Activated naive CD4-positive, alpha-beta T cell treated with anti-CD3 and anti-CD28 coated beads, Interleukin-2, amount 50 U/mL, for 72 hours (primary cell): ENCODE measurements around the gene NIPAL1. TPM values are rescaled to one million over a fixed set of nuclear protein-coding genes. Genes with fewer than 3 reads are reported as not detected.

ENCODE experiments used
- ATAC-seq, 2 donors: fragments of 150-1000 bp; cut with Tn5 transposase; 2 replicates each; pipeline ENCODE4 v1.10.0; 2021; ENCODE audit warnings: mild to moderate bottlenecking in 2 of 2, moderate library complexity in 2 of 2
- DNase-seq, 2 donors: peaks; one replicate each; pipeline ENCODE4 v3.0.0; 2021 to 2022; ENCODE audit warnings: low spot score in 2 of 2
- H3K27ac Mint-ChIP-seq, 2 donors: one replicate each; pipeline ENCODE4 v1.8.0; 2022; ENCODE audit warnings: mild to moderate bottlenecking in 2 of 2, mixed read lengths in 2 of 2
- H3K36me3 Mint-ChIP-seq, 2 donors: one replicate each; pipeline ENCODE4 v1.8.0; 2022; ENCODE audit warnings: mixed read lengths in 2 of 2
- H3K9me3 Mint-ChIP-seq, 2 donors: one replicate each; pipeline ENCODE4 v1.8.0; 2022; ENCODE audit warnings: mixed read lengths in 2 of 2
- total RNA-seq, 2 donors: library from RNA; stranded (reverse); gene quantifications; one replicate each; pipeline ENCODE4 v1.2.3, GENCODE V29; 2022

NIPAL1 gene
- total RNA-seq, 2 donors from 2014 or later = 1.3 to 3.9 TPM

DNA sequence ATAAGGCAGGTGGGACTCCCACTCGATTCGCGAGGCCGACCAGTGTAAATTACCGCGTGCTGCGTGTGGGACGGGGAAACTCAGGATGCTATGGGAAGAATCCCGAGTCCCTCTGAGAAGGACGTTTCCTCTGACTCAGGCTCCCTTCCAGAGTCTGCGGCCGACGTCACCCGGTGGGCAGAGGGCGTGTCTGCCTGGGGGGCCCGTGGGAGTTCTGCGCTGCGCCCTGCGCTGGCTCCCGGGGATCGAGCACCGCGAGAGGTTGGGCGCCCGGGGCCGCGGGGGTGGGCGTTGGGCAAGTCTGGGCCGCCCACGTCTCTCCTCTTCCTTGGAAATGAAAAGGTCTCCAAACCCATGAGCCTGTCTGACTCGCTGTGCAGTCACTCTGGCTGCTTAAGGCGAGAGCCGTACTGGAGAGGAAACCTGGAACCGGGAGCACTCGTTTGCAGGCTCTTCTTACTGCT is 568 bp downstream of the NIPAL1 start:
- peaks cover 1 to 3% of the 10 kb centered on the region in 2 donors for H3K36me3 Mint-ChIP-seq
- DNase-seq (peak; percentile 25 to 66), ATAC-seq (peak; percentile 51 to 57)
- H3K27ac Mint-ChIP-seq = peak overlapping the region in 1 of 2 donors; percentile 50
- H3K9me3 Mint-ChIP-seq = no peaks in the 10 kb centered on the region

DNA sequence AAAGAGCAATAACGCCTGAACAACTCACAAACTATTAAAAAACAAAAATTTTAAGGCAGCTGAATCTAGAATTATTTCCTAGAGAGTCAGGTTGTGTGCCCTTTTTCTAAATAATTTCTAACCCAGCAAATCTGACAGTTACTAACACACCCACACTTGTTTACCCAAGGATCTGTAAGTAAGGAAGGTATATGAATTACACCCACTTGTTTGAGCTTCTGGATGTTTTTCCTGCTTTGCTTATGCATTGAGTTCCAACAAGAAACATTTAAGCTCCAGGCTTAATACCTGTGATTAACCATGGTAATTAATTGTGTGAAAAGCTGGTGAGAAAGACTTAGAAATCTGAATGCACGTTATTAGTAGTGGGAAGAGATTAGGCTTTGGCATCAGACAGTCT is 1.5 kb downstream of the NIPAL1 start:
- ATAC-seq = no peak
- H3K36me3 Mint-ChIP-seq = peaks cover 4 to 5% of the 10 kb centered on the region in 2 donors
- no peak for DNase-seq
- H3K9me3 Mint-ChIP-seq = no peaks in the 10 kb centered on the region
- no peak overlapping the region for H3K27ac Mint-ChIP-seq

GRCh38 chr4:48021100-48021499 is 4.5 kb downstream of the NIPAL1 start:
- ATAC-seq = peak; percentile 43 to 67
- Mint-ChIP-seq H3K27ac (no peak overlapping the region), H3K36me3 (peaks cover 5 to 12% of the 10 kb centered on the region in 2 donors), H3K9me3 (no peaks in the 10 kb centered on the region)
- no peak for DNase-seq

DNA sequence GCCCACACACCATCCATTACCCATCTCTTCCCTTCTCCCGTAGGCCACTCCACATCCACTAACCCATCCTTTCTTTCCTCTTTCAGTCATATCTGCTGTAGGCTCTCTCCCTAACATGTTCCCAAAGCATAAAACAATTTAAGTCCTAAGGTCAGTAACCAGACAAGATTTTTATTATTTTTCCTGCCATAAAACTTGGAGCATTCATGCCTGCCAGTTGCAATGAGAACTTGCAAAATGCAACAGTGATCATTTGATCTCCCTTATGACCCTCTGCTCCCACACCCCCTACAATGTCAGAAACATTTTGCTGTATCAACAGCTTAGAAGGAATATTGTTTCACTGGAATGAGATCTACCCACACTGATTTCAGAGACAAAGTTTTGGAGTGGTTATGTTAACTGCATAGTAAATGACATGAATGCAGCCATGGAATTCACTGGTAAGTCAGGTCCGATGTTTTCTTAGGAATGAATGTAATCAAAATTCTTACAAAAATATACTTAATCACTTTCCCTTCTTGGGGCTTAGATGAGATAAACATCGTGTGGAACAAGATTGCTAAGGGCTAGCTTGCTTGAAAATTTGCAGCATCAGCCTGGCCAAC is 5.7 kb downstream of the NIPAL1 start:
- Mint-ChIP-seq H3K27ac (no peak overlapping the region), H3K9me3 (no peaks in the 10 kb centered on the region), H3K36me3 (peaks cover 5 to 12% of the 10 kb centered on the region in 2 donors)
- ATAC-seq (no peak), DNase-seq (no peak)

GRCh38 chr4:48024522-48024921 is 8.0 kb downstream of the NIPAL1 start:
- Mint-ChIP-seq H3K36me3 (peaks cover 12 to 19% of the 10 kb centered on the region in 2 donors), H3K27ac (no peak overlapping the region), H3K9me3 (no peaks in the 10 kb centered on the region)
- no peak for DNase-seq
- no peak for ATAC-seq

- ATAC-seq (no peak), DNase-seq (no peak)
- no peak overlapping the region for H3K27ac Mint-ChIP-seq
- peaks cover 12 to 19% of the 10 kb centered on the region in 2 donors for H3K36me3 Mint-ChIP-seq
- H3K9me3 Mint-ChIP-seq = no peaks in the 10 kb centered on the region
Measured at GRCh38 chr4:48025005-48025404, 8.4 kb downstream of the NIPAL1 start.

DNA sequence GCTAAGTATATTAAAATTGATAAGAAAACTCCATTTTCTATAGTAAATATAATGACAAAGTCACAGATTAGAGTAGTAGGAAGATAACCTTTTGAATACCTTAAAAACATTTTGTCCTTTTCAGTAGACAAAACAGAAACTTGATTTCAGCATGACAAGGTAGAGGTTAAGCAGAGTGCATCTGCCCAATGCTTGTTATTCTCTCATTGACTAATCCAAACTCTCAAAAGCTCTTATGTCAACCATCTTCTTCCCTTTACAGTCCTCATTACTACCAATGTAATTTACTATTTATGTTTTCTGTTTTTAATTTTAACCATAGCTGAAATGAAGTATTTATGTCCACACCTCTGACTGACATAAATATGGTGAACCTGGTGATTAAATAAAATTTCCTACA is 11.1 kb downstream of the NIPAL1 start:
- peaks cover 8 to 14% of the 10 kb centered on the region in 2 donors for H3K36me3 Mint-ChIP-seq
- ATAC-seq = peak; percentile 72 to 96
- H3K27ac Mint-ChIP-seq = no peak overlapping the region
- no peak for DNase-seq
- H3K9me3 Mint-ChIP-seq = no peaks in the 10 kb centered on the region

- no peak for ATAC-seq
- no peak overlapping the region for H3K27ac Mint-ChIP-seq
- H3K36me3 Mint-ChIP-seq = peaks cover 8 to 15% of the 10 kb centered on the region in 2 donors
- no peaks in the 10 kb centered on the region for H3K9me3 Mint-ChIP-seq
- no peak for DNase-seq
Measured at GRCh38 chr4:48028696-48029095, 12.1 kb downstream of the NIPAL1 start.

GRCh38 chr4:48030470-48030869 is 13.9 kb downstream of the NIPAL1 start:
- ATAC-seq (no peak), DNase-seq (no peak)
- Mint-ChIP-seq H3K36me3 (peaks cover 0 to 32% of the 10 kb centered on the region in 2 donors), H3K27ac (no peak overlapping the region), H3K9me3 (peaks cover 0 to 3% of the 10 kb centered on the region in 2 donors)

DNA sequence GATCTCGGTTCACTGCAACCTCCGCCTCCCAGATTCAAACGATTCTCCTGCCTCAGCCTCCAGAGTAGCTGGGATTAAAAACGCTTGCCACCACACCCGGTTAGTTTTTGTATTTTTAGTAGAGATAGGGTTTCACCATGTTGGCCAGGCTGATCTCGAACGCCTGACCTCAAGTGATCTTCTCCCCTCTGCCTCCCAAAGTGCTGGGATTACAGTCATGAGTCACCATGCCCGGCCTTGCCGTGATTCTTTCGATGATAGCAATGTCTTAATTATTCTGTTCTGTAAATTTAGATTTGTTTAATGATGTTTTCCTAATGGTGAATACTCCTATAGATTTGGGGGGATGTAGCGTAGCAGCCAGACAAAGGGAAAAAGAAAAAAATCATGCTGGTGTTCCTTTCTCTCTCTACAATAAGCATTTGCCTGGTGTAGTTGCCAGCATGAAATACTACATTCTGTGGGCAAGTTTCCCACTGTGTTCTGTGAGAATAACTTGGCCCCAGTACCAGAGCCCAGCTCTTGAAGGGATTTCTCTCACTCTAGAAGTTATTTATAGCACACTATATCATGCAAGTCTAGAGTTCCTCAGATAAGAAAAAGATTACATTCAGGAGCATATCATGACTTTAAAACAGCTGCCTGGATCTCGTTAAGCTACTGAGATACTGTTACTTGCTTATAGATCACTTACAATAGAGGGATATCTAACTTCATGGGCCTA is 15.4 kb downstream of the NIPAL1 start:
- DNase-seq (no peak), ATAC-seq (no peak)
- H3K9me3 Mint-ChIP-seq = peaks cover 0 to 8% of the 10 kb centered on the region in 2 donors
- peaks cover 0 to 47% of the 10 kb centered on the region in 2 donors for H3K36me3 Mint-ChIP-seq
- H3K27ac Mint-ChIP-seq = no peak overlapping the region

- DNase-seq = no peak
- no peak for ATAC-seq
- H3K36me3 Mint-ChIP-seq = peaks cover 0 to 51% of the 10 kb centered on the region in 2 donors
- H3K27ac Mint-ChIP-seq = no peak overlapping the region
- peaks cover 0 to 8% of the 10 kb centered on the region in 2 donors for H3K9me3 Mint-ChIP-seq
Measured at GRCh38 chr4:48032721-48033120, 16.1 kb downstream of the NIPAL1 start.

- DNase-seq = no peak
- no peak for ATAC-seq
- Mint-ChIP-seq H3K36me3 (peaks cover 0 to 50% of the 10 kb centered on the region in 2 donors), H3K9me3 (peaks cover 0 to 8% of the 10 kb centered on the region in 2 donors), H3K27ac (no peak overlapping the region)
Measured at GRCh38 chr4:48033412-48033811, 16.8 kb downstream of the NIPAL1 start.

DNA sequence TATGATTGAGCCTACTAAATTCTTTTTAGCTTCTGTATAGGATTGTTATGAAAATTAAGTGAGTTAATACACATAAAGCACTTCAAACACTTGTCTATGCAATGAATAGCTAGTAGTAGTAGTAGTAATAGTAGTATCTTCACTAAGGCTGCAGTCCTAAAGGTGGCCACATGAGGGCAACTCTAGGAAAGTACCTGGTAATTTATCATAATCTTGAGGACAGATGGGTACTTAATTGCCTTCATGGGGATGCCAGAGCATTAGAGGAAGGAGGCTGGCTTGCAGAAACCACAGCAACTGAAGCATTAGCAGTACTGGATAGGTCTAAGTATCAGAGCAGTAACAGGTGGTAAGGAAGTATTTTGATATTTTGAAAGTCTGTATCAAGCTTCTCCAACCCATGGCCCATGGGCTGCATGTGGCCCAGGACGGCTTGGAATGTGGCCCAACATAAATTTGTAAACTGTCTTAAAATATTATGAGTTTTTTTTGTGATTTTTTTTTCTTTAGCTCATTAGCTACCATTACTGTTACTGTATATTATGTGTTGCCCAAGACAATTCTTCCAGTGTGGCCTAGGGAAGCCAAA is 17.3 kb downstream of the NIPAL1 start:
- H3K36me3 Mint-ChIP-seq = peaks cover 0 to 50% of the 10 kb centered on the region in 2 donors
- ATAC-seq (peak in 1 of 2 donors; percentile 19), DNase-seq (peak in 1 of 2 donors; percentile 54)
- H3K27ac Mint-ChIP-seq = no peak overlapping the region
- H3K9me3 Mint-ChIP-seq = peaks cover 0 to 8% of the 10 kb centered on the region in 2 donors

DNA sequence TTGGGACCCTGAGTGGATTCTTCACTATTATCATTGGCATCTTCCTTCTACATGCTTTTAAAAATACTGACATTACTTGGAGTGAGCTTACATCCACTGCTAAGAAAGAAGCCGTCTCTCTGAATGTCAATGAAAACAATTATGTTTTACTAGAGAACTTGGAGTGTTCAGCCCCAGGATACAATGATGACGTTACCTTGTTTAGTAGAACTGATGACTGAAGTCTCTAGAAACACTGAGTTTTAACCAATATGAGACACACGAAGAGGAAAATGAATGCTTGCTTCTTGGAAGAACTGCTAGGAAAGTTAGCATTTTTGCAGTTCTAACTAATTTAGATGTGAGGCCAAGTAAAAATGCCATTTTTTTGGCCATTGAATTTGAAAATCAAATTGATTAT is 19.4 kb downstream of the NIPAL1 start:
- peak overlapping the region; percentile 92 to 97 for H3K27ac Mint-ChIP-seq
- H3K9me3 Mint-ChIP-seq = peaks cover 0 to 8% of the 10 kb centered on the region in 2 donors
- peaks cover 0 to 53% of the 10 kb centered on the region in 2 donors for H3K36me3 Mint-ChIP-seq
- DNase-seq (no peak), ATAC-seq (peak; percentile 35 to 69)

GRCh38 chr4:48037117-48037462 is 20.5 kb downstream of the NIPAL1 start:
- peaks cover 0 to 8% of the 10 kb centered on the region in 2 donors for H3K9me3 Mint-ChIP-seq
- H3K27ac Mint-ChIP-seq = peak overlapping the region in 1 of 2 donors; percentile 97
- no peak for DNase-seq
- ATAC-seq = no peak
- peaks cover 0 to 53% of the 10 kb centered on the region in 2 donors for H3K36me3 Mint-ChIP-seq

DNA sequence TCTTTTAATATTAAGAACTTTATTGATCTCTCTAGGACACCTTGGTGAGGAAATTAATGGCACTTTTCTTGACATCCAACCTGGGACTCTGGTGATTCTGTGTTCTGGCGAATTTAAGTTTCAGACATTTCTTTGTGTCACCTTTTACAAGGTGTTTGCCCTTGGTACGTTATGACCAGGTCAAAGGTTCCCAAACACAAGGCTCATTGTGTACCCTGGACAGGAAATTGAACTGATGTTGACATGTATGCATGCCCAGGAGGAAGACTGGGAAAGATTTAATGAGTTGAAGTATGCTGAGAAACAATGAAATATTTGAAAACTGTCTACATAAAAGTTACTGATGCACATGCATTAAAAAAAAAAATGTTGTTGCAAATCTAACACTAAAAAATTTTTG is 22.1 kb downstream of the NIPAL1 start:
- DNase-seq (no peak), ATAC-seq (no peak)
- Mint-ChIP-seq H3K9me3 (peaks cover 0 to 8% of the 10 kb centered on the region in 2 donors), H3K27ac (no peak overlapping the region), H3K36me3 (peaks cover 0 to 52% of the 10 kb centered on the region in 2 donors)

GRCh38 chr4:48039561-48039960 is 23.0 kb downstream of the NIPAL1 start:
- ATAC-seq (no peak), DNase-seq (no peak)
- Mint-ChIP-seq H3K27ac (no peak overlapping the region), H3K9me3 (peaks cover 0 to 8% of the 10 kb centered on the region in 2 donors), H3K36me3 (peaks cover 0 to 44% of the 10 kb centered on the region in 2 donors)
